HepG2 (cell line): Measurements from ENCODE around the gene PLEKHN1. TPM values are rescaled to one million over a fixed set of nuclear protein-coding genes. Genes with fewer than 3 reads are reported as not detected.

Source experiments
- ARID2 ChIP-seq: sonication (generic); formaldehyde crosslinking; IDR thresholded peaks from 2 replicates; pipeline ENCODE4 v1.8.1; 2022; ENCODE audit warnings: mild to moderate bottlenecking, missing genetic modification reagents, borderline replicate concordance
- BCL3 ChIP-seq: sonication (generic); formaldehyde crosslinking; IDR thresholded peaks from 2 replicates; pipeline ENCODE4 v1.5.1; 2020; ENCODE audit warnings: mild to moderate bottlenecking, missing genetic modification reagents, moderate library complexity
- FOXA1 ChIP-seq, 2 experiments: fragments of 450-650 bp in 1 of 2; sonication (generic) in 1 of 2; formaldehyde crosslinking in 1 of 2; IDR thresholded peaks; 2 replicates each; pipeline versions ENCODE4 v1.4.0 to v1.6.1; 2016 to 2020; ENCODE audit warnings: missing genetic modification reagents in 1 of 2
- HOXA3 ChIP-seq: sonication (generic); formaldehyde crosslinking; IDR thresholded peaks from 2 replicates; pipeline ENCODE4 v1.5.0; 2020; ENCODE audit warnings: missing genetic modification reagents
- IKZF4 ChIP-seq: sonication (generic); formaldehyde crosslinking; IDR thresholded peaks from 2 replicates; pipeline ENCODE4 v1.5.1; 2020; ENCODE audit warnings: borderline replicate concordance, mild to moderate bottlenecking, low read depth, missing genetic modification reagents; ENCODE audit errors: not compliant biosample characterization
- MYC ChIP-seq: sonication (generic); formaldehyde crosslinking; IDR thresholded peaks from 2 replicates; pipeline ENCODE4 v1.9.0; 2021; ENCODE audit warnings: missing genetic modification reagents, borderline replicate concordance
- STAG1 ChIP-seq: sonication (generic); formaldehyde crosslinking; IDR thresholded peaks from 2 replicates; pipeline ENCODE4 v1.4.0; 2020; ENCODE audit warnings: missing genetic modification reagents
- THAP9 ChIP-seq: sonication (generic); formaldehyde crosslinking; IDR thresholded peaks from 2 replicates; pipeline ENCODE4; 2020; ENCODE audit warnings: missing genetic modification reagents, mild to moderate bottlenecking, borderline replicate concordance
- THRA ChIP-seq: sonication (generic); formaldehyde crosslinking; IDR thresholded peaks from 2 replicates; pipeline ENCODE4 v1.4.0; 2020; ENCODE audit warnings: missing genetic modification reagents, borderline replicate concordance
- ZFP91 ChIP-seq: sonication (generic); formaldehyde crosslinking; IDR thresholded peaks from 2 replicates; pipeline ENCODE4 v1.9.0; 2022; ENCODE audit warnings: missing genetic modification reagents, mild to moderate bottlenecking, borderline replicate concordance
- ZNF574 ChIP-seq: sonication (generic); formaldehyde crosslinking; IDR thresholded peaks from 2 replicates; pipeline ENCODE4 v1.4.0; 2020; ENCODE audit warnings: missing genetic modification reagents
- ZNF770 ChIP-seq: sonication (generic); formaldehyde crosslinking; IDR thresholded peaks from 2 replicates; pipeline ENCODE4 v1.5.0; 2020; ENCODE audit warnings: mild to moderate bottlenecking, missing genetic modification reagents
- polyA plus RNA-seq, 8 experiments: library from polyadenylated mRNA; depleted of rRNA in 3 of 8; stranded (reverse) in 7 of 8; unstranded in 1 of 8; fragments of >200 nt; fragmentation: Illumina TruSeq in 4 of 8; extraction: Trizol in 4 of 8; gene quantifications; 2 replicates each; pipeline versions ENCODE4 v1.2.1 to v1.2.3, GENCODE V29; 2011 to 2016; ENCODE audit warnings: low read depth in 4 of 8, missing spikeins in 1 of 8, mixed read lengths in 1 of 8; ENCODE audit not compliant: insufficient read depth in 1 of 8
- total RNA-seq, 5 experiments: library from RNA; depleted of rRNA; stranded (reverse); fragments of >200 nt; fragmentation: Illumina TruSeq; extraction: Trizol; gene quantifications; 2 replicates each; pipeline ENCODE4 v1.2.3, GENCODE V29; 2016; ENCODE audit warnings: low read depth in 1 of 5

The PLEKHN1 gene
- total and polyA plus RNA-seq, 2 of the 13 experiments (the other 11 are each of a cell fraction or from before 2014, with no cell fraction given): 0.42 to 0.58 TPM

- TF ChIP-seq ZNF574 (CRISPR knock-in tag): peak; percentile 70
- peak; percentile 44; the same call in 1 of the 2 replicates for TF ChIP-seq HOXA3 (CRISPR knock-in tag)
- peak; percentile 72; the same call in 1 of the 2 replicates for TF ChIP-seq ARID2 (CRISPR knock-in tag)
- TF ChIP-seq ZFP91 (CRISPR knock-in tag): peak; percentile 84; the same call in 1 of the 2 replicates
- TF ChIP-seq STAG1 (CRISPR knock-in tag): peak; percentile 8; the same call in 1 of the 2 replicates
- peak; percentile 27 for TF ChIP-seq IKZF4 (CRISPR knock-in tag)
- TF ChIP-seq BCL3 (CRISPR knock-in tag): 0 out of 2 replicates have a peak, but pooled peaks have one; percentile 16
- TF ChIP-seq MYC (CRISPR knock-in tag): peak; percentile 17; the same call in 1 of the 2 replicates
- peak; percentile 39; the same call in 1 of the 2 replicates for TF ChIP-seq THRA (CRISPR knock-in tag)
- peak; percentile 24; the same call in 1 of the 2 replicates for TF ChIP-seq THAP9 (CRISPR knock-in tag)
- peak; percentile 24 for TF ChIP-seq ZNF770
- no peak for TF ChIP-seq FOXA1 (IDR thresholded peaks at IDR 0.05)
- TF ChIP-seq FOXA1 (CRISPR knock-in tag; IDR thresholded peaks at IDR 0.05): no peak
Observed at GRCh38 chr1:1013105-1013921, 47.0 kb downstream of the PLEKHN1 start, which contains the start of gene ISG15 (continued).
